ENCODE data around the gene MAP4K4. TPM values are rescaled to one million over a fixed set of nuclear protein-coding genes. Genes with fewer than 3 reads are reported as not detected.

Gene MAP4K4
- total RNA-seq, 1 donor from 2014 or later: 91.9 TPM

DNA sequence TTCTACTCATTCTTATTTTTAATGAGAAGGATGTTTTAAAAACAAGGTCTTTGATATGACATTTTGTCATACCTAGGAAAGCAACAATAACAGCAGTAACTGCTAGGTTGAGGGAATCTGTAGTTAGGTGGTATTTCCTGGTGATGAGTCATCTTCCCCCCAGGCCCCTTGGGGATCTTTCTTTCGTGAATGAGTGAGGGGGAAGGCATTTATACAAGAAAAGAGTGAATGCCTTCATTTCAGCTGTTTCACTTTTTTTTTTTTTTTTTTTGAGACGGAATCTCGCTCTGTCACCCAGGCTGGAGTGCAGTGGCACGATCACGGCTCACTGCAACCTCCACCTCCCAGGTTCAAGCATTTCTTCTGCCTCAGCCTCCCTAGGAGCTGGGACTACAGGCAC is 108.6 kb downstream of the MAP4K4 start:
- Mint-ChIP-seq H3K27me3 (ENCODE audit: insufficient read depth, low read depth) (peaks cover 4% of the 10 kb centered on the region), H3K9me3 (no peaks in the 10 kb centered on the region), H3K4me1 (peaks cover 62% of the 10 kb centered on the region), H3K36me3 (peaks cover 5% of the 10 kb centered on the region), H3K27ac (peak overlapping the region; percentile 70), H3K4me3 (peak overlapping the region; percentile 30)
- no peaks in the 10 kb centered on the region for H3K9me3 ChIP-seq (ENCODE audit: low read depth)
- DNase-seq (ENCODE audit: low spot score): no peak
- H3K9ac ChIP-seq: no peak overlapping the region
- H3K4me3 ChIP-seq: no peak overlapping the region
- no peak overlapping the region for H2AFZ ChIP-seq (replicated peaks)
- H3F3A ChIP-seq (ENCODE audit: low read depth): peaks cover 5% of the 10 kb centered on the region
- H3K36me3 ChIP-seq: no peaks in the 10 kb centered on the region
- peak overlapping the region; percentile 46 for H3K4me2 ChIP-seq
- H3K79me2 ChIP-seq (ENCODE audit: low read depth): peaks cover 100% of the 10 kb centered on the region
- H3K4me1 ChIP-seq: peaks cover 42% of the 10 kb centered on the region
- TF ChIP-seq, protein P1, sequence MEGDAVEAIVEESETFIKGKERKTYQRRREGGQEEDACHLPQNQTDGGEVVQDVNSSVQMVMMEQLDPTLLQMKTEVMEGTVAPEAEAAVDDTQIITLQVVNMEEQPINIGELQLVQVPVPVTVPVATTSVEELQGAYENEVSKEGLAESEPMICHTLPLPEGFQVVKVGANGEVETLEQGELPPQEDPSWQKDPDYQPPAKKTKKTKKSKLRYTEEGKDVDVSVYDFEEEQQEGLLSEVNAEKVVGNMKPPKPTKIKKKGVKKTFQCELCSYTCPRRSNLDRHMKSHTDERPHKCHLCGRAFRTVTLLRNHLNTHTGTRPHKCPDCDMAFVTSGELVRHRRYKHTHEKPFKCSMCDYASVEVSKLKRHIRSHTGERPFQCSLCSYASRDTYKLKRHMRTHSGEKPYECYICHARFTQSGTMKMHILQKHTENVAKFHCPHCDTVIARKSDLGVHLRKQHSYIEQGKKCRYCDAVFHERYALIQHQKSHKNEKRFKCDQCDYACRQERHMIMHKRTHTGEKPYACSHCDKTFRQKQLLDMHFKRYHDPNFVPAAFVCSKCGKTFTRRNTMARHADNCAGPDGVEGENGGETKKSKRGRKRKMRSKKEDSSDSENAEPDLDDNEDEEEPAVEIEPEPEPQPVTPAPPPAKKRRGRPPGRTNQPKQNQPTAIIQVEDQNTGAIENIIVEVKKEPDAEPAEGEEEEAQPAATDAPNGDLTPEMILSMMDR (IDR thresholded peaks at IDR 0.05): no peak
- TF ChIP-seq EZH2phosphoT487 (IDR thresholded peaks at IDR 0.05) (no peak), EZH2 (IDR thresholded peaks at IDR 0.05) (no peak)
- H3K27me3 ChIP-seq: no peaks in the 10 kb centered on the region
- no peak overlapping the region for H3K27ac ChIP-seq
- peaks cover 70% of the 10 kb centered on the region for H4K20me1 ChIP-seq (ENCODE audit: low read depth)

DNA sequence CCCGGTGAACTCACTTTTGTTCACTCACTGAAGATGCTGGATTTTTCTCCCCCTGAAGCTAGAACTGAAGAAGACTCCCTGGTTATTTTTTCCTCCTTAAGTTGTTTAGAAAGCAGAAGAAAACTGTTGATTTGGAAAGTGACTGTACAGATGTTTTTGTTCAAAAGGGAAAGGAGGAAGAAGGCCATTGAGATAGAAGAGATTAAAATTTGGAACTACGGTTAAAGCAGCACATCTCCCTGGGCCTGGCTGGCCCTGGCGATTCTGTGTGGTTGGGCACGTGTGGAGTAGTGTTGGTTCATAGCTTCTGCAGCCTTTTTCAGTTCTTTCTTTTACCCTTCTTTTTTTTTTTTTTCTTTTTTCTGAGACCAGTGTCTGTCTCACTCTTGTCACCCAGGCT is 109.2 kb downstream of the MAP4K4 start:
- peaks cover 42% of the 10 kb centered on the region for H3K4me1 ChIP-seq
- H3K27ac Mint-ChIP-seq: peak overlapping the region; percentile 85

DNA sequence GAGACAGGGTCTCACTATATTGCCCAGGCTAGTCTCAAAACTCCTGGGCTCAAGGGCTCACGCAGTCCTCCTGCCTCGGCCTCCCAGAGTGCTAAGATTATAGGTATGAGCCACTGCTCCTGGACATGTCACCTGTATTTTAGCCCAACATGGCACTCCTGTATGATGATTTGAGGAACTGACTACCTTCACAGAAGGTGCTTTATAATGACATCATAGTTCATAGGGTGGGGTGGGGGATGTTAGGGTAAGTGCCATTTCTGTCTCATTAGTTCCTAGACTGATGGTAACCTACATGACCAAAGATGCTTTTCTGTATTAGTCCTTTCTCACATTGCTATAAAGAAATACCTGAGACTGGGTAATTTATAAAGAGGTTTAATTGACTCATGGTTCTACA is 109.7 kb downstream of the MAP4K4 start:
- Mint-ChIP-seq H3K36me3 (peaks cover 8% of the 10 kb centered on the region), H3K27me3 (ENCODE audit: insufficient read depth, low read depth) (peaks cover 4% of the 10 kb centered on the region), H3K4me1 (peaks cover 54% of the 10 kb centered on the region), H3K4me3 (no peak overlapping the region), H3K27ac (no peak overlapping the region), H3K9me3 (peaks cover under 1% of the 10 kb centered on the region)
- peaks cover 100% of the 10 kb centered on the region for H3K79me2 ChIP-seq (ENCODE audit: low read depth)
- DNase-seq (ENCODE audit: low spot score): no peak
- no peak for TF ChIP-seq EZH2phosphoT487 (IDR thresholded peaks at IDR 0.05)
- no peak for TF ChIP-seq EZH2 (IDR thresholded peaks at IDR 0.05)
- TF ChIP-seq, protein P1 (IDR thresholded peaks at IDR 0.05): no peak
- H3K9me3 ChIP-seq (ENCODE audit: low read depth): no peaks in the 10 kb centered on the region
- no peaks in the 10 kb centered on the region for H3K27me3 ChIP-seq
- no peak overlapping the region for H3K4me2 ChIP-seq
- H2AFZ ChIP-seq (replicated peaks): no peak overlapping the region
- no peak overlapping the region for H3K4me3 ChIP-seq
- H3K9ac ChIP-seq: no peak overlapping the region
- H3K27ac ChIP-seq: no peak overlapping the region
- H3K36me3 ChIP-seq: no peaks in the 10 kb centered on the region
- peaks cover 39% of the 10 kb centered on the region for H3K4me1 ChIP-seq
- peaks cover 5% of the 10 kb centered on the region for H3F3A ChIP-seq (ENCODE audit: low read depth)
- H4K20me1 ChIP-seq (ENCODE audit: low read depth): peaks cover 59% of the 10 kb centered on the region

More for the DNA sequence above, 109.2 kb downstream of the MAP4K4 start:
- peaks cover 5% of the 10 kb centered on the region for H3F3A ChIP-seq (ENCODE audit: low read depth)
- Mint-ChIP-seq H3K4me3 (peak overlapping the region; percentile 56), H3K9me3 (no peaks in the 10 kb centered on the region), H3K4me1 (peaks cover 59% of the 10 kb centered on the region), H3K36me3 (peaks cover 5% of the 10 kb centered on the region), H3K27me3 (ENCODE audit: insufficient read depth, low read depth) (peaks cover 4% of the 10 kb centered on the region)
- H2AFZ ChIP-seq (replicated peaks): no peak overlapping the region
- H3K27ac ChIP-seq: no peak overlapping the region
- H3K9ac ChIP-seq: no peak overlapping the region
- no peak overlapping the region for H3K4me3 ChIP-seq
- no peak for DNase-seq (ENCODE audit: low spot score)
- no peak overlapping the region for H3K4me2 ChIP-seq
- TF ChIP-seq, protein P1 (IDR thresholded peaks at IDR 0.05): no peak
- TF ChIP-seq EZH2 (IDR thresholded peaks at IDR 0.05) (no peak), EZH2phosphoT487 (IDR thresholded peaks at IDR 0.05) (no peak)
- H3K9me3 ChIP-seq (ENCODE audit: low read depth): no peaks in the 10 kb centered on the region
- peaks cover 100% of the 10 kb centered on the region for H3K79me2 ChIP-seq (ENCODE audit: low read depth)
- H3K27me3 ChIP-seq: no peaks in the 10 kb centered on the region
- no peaks in the 10 kb centered on the region for H3K36me3 ChIP-seq
- H4K20me1 ChIP-seq (ENCODE audit: low read depth): peaks cover 64% of the 10 kb centered on the region

All from neural progenitor cell (in vitro differentiated cells).